HCT116 (cell line): ENCODE data around the gene RHBDF2. TPM values are rescaled to one million over a fixed set of nuclear protein-coding genes. Genes with fewer than 3 reads are reported as not detected.

Experiments
- ATAC-seq: fragments of 200-7000 bp; cut with Tn5 transposase; 2 replicates; pipeline ENCODE4 v1.9.1; 2020; ENCODE audit warnings: mild to moderate bottlenecking, moderate library complexity
- BruUV-seq: library from RNA; stranded (reverse); fragments of 400-500 nt; replicated peaks from 2 replicates; lab custom pipeline; 2021; lab: Mats Ljungman, UMichigan
- CTCF ChIA-PET: fragments of 300-600 bp; sonication (Branson Sonifier 250); formaldehyde crosslinking; loops from one replicate; lab custom pipeline; 2021; ENCODE audit warnings: antibody characterized with exemption; lab: Charles Lee
- POLR2A ChIA-PET: fragments of 300-600, 350-600 bp; sonication (Branson Sonifier 250); formaldehyde crosslinking; loops from one replicate; lab custom pipeline; 2021; ENCODE audit warnings: antibody characterized with exemption; lab: Charles Lee
- RAD21 ChIA-PET, 2 experiments: fragments of 300-600 bp; sonication (Branson Sonifier 250); formaldehyde crosslinking; loops; one replicate each; lab custom pipeline; 2023; ENCODE audit warnings: low total read pairs in 2 of 2; ENCODE audit not compliant: uncharacterized antibody in 2 of 2, unreplicated experiment in 2 of 2, low non-redundant PET in 1 of 2; lab: Charles Lee
- DNase-seq: peaks from one replicate; pipeline ENCODE4 v3.0.0-alpha.2; 2010; ENCODE audit warnings: low read depth, low spot score
- H2AFZ ChIP-seq: fragments of 200-600 bp; shearing (Covaris generic), sonication (generic); 2 replicates; pipeline ENCODE4 v1.6.1; 2017; ENCODE audit warnings: low read depth, mixed run types, mixed read lengths, antibody characterized with exemption, low read length; ENCODE audit not compliant: poor library complexity, severe bottlenecking
- H3K27ac ChIP-seq: 2 replicates; pipeline ENCODE4 v1.5.1; 2012; ENCODE audit warnings: low read depth, low read length
- H3K27me3 ChIP-seq: fragments of 200-600 bp; sonication (generic); 2 replicates; pipeline ENCODE4 v1.6.1; 2016; ENCODE audit warnings: mixed run types, low read length, mixed read lengths; ENCODE audit not compliant: insufficient read depth
- H3K36me3 ChIP-seq, 2 experiments: fragments of 200-500 bp in 1 of 2; fragments of 200-600 bp in 1 of 2; sonication (Bioruptor generic) in 1 of 2; sonication (generic) in 1 of 2; 2 replicates each; pipeline versions ENCODE4 v1.5.1 to v1.6.1; 2014 to 2016; ENCODE audit warnings: low read length in 2 of 2, inconsistent platforms in 1 of 2, mixed read lengths in 1 of 2, mixed run types in 1 of 2; ENCODE audit not compliant: insufficient read depth in 2 of 2, control insufficient read depth in 1 of 2
- H3K4me1 ChIP-seq, 2 experiments: fragments of 200-600 bp in 1 of 2; sonication (generic) in 1 of 2; 2 replicates each; pipeline versions ENCODE4 v1.5.1 to v1.6.1; 2012 to 2017; ENCODE audit warnings: low read length in 2 of 2, inconsistent platforms in 1 of 2, mild to moderate bottlenecking in 1 of 2, mixed read lengths in 1 of 2, mixed run types in 1 of 2, moderate library complexity in 1 of 2; ENCODE audit not compliant: insufficient read depth in 2 of 2, control insufficient read depth in 1 of 2
- H3K4me2 ChIP-seq: fragments of 200-600 bp; sonication (generic); 2 replicates; pipeline ENCODE4 v1.6.1; 2017; ENCODE audit warnings: mixed run types, low read length, mixed read lengths
- H3K4me3 ChIP-seq, 2 experiments: fragments of 200-600 bp in 1 of 2; sonication (generic) in 1 of 2; replicated peaks in 1 of 2; 2 replicates each; pipeline ENCODE4 v1.5.1; 2011 to 2016; ENCODE audit warnings: low read length in 2 of 2, control low read depth in 1 of 2, low read depth in 1 of 2, mild to moderate bottlenecking in 1 of 2, mixed read lengths in 1 of 2, mixed run types in 1 of 2
- H3K79me2 ChIP-seq: fragments of 200-600 bp; sonication (generic); 2 replicates; pipeline ENCODE4 v1.6.1; 2017; ENCODE audit warnings: mild to moderate bottlenecking, mixed run types, low read length, moderate library complexity, mixed read lengths; ENCODE audit not compliant: insufficient read depth
- H3K9ac ChIP-seq: fragments of 200-600 bp; sonication (generic); 2 replicates; pipeline ENCODE4 v1.6.1; 2016; ENCODE audit warnings: low read length, mixed read lengths
- H3K9me2 ChIP-seq: fragments of 200-600 bp; sonication (generic), shearing (Covaris generic); 2 replicates; pipeline ENCODE4 v1.6.1; 2017; ENCODE audit warnings: mixed run types, mild to moderate bottlenecking, moderate library complexity; ENCODE audit not compliant: insufficient read depth
- H3K9me3 ChIP-seq, 2 experiments: fragments of 200-500 bp in 1 of 2; fragments of 200-600 bp in 1 of 2; sonication (Bioruptor generic) in 1 of 2; sonication (generic) in 1 of 2; 2 replicates each; pipeline ENCODE4 v1.6.1; 2014 to 2017; ENCODE audit warnings: low read length in 2 of 2, mixed read lengths in 2 of 2, inconsistent platforms in 1 of 2, low read depth in 1 of 2, mild to moderate bottlenecking in 1 of 2, mixed run types in 1 of 2, moderate library complexity in 1 of 2; ENCODE audit not compliant: control insufficient read depth in 1 of 2, insufficient read depth in 1 of 2
- H4K20me1 ChIP-seq: fragments of 200-600 bp; sonication (generic), shearing (Covaris generic); 2 replicates; pipeline ENCODE4 v1.6.1; 2017; ENCODE audit warnings: mixed run types, mild to moderate bottlenecking, moderate library complexity; ENCODE audit not compliant: insufficient read depth
- CBX3 ChIP-seq: IDR thresholded peaks from 2 replicates; pipeline ENCODE4 v1.6.1; 2012; ENCODE audit warnings: low read depth
- EGR1 ChIP-seq: IDR thresholded peaks from 2 replicates; pipeline ENCODE4 v1.6.1; 2012; ENCODE audit warnings: low read depth
- ELF1 ChIP-seq: IDR thresholded peaks from 2 replicates; pipeline ENCODE4 v1.6.1; 2012; ENCODE audit warnings: low read depth, borderline replicate concordance
- EZH2phosphoT487 ChIP-seq: fragments of 200-600 bp; IDR thresholded peaks from 2 replicates; pipeline ENCODE4 v1.6.1; 2018; ENCODE audit warnings: antibody characterized with exemption, borderline replicate concordance
- FOSL1 ChIP-seq: IDR thresholded peaks from 2 replicates; pipeline ENCODE4 v1.6.1; 2012; ENCODE audit warnings: low read depth
- JUND ChIP-seq: IDR thresholded peaks from 2 replicates; pipeline ENCODE4 v1.6.1; 2012
- POLR2A ChIP-seq: IDR thresholded peaks from 2 replicates; pipeline ENCODE4 v1.7.0; 2011; ENCODE audit warnings: borderline replicate concordance; ENCODE audit not compliant: insufficient read depth, insufficient read length; ENCODE audit errors: extremely low read depth
- POLR2AphosphoS5 ChIP-seq: IDR thresholded peaks from 2 replicates; pipeline ENCODE4 v1.6.1; 2011; ENCODE audit warnings: mild to moderate bottlenecking, low read depth, low read length, moderate library complexity
- RAD21 ChIP-seq: IDR thresholded peaks from 2 replicates; pipeline ENCODE4 v1.6.1; 2012; ENCODE audit warnings: low read depth, mild to moderate bottlenecking
- SIN3A ChIP-seq: IDR thresholded peaks from 2 replicates; pipeline ENCODE4 v1.6.1; 2012; ENCODE audit warnings: low read depth
- ZFX ChIP-seq: fragments of 450-650 bp; IDR thresholded peaks from 2 replicates; pipeline ENCODE4 v1.6.1; 2017
- ZNF274 ChIP-seq: fragments of 200-500 bp; sonication (Bioruptor generic); IDR thresholded peaks from 2 replicates; pipeline ENCODE4 v1.6.1; 2014; ENCODE audit warnings: mild to moderate bottlenecking, low read depth, low read length, inconsistent platforms
- intact Hi-C: fragments of 100-400 bp; cut with micrococcal nuclease; formaldehyde crosslinking; loops from 2 replicates; pipeline ENCODE4 v1.10.0; 2022
- total RNA-seq: library from RNA; stranded (reverse); gene quantifications from one replicate; pipeline ENCODE4 v1.2.1, GENCODE V29; 2021; ENCODE audit not compliant: unreplicated experiment
- TF ChIP-seq, protein P1 (sequence below), 3 experiments: fragments of 200-600 bp in 1 of 3; sonication (generic) in 1 of 3; IDR thresholded peaks in 2 of 3; conservative IDR thresholded peaks in 1 of 3; 2 replicates each; pipeline ENCODE4 v1.5.1; 2012 to 2017; ENCODE audit warnings: low read depth in 2 of 3, low read length in 2 of 3, antibody characterized with exemption in 1 of 3, borderline replicate concordance in 1 of 3, control low read depth in 1 of 3, mild to moderate bottlenecking in 1 of 3, mixed read lengths in 1 of 3, mixed run types in 1 of 3, moderate library complexity in 1 of 3; ENCODE audit not compliant: insufficient read depth in 1 of 3
- TF ChIP-seq, protein P2 (sequence below): IDR thresholded peaks from 2 replicates; pipeline ENCODE4 v1.6.1; 2012

The RHBDF2 gene
- total RNA-seq, 1 experiment from 2014 or later = 61.1 TPM

DNA sequence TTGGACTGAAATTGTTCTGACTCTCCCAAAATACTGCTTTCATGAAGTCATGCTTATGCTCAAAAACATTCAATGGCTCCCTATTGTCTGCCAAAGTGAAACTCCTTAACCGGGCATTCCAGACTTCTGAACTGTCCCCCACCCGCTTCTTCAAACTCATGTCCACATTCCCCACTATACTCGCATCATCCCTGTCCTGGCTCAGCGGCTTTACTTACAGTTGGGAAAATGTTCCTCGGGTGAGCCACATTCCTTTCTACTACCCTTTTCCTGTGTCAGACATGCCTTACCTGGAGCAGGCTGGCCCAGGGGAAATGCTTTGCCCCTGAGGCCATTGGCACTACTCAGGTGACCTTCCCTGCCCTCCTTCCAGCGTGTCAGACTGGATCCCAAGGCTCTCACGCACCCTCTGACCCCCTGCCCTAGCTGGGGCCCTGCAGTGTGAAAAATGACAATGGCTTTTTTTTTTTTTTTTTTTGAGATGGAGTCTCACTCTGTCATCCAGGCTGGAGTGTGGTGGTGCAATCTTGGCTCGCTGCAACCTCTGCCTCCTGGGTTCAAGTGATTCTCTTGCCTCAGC lies 30.9 kb upstream of the RHBDF2 start:
- H3K27ac ChIP-seq = no peak overlapping the region
- POLR2A ChIA-PET = interaction anchor here (0.7 to 1.9 kb wide), 2 partner anchors 25 to 138 kb away, joined by 5 to 6 read pairs; no protein-coding TSS in a partner anchor
- no peak overlapping the region for H3K9ac ChIP-seq
- DNase-seq (no peak), ATAC-seq (no peak)
- no peak overlapping the region for H3K4me2 ChIP-seq
- H4K20me1 ChIP-seq = no peaks in the 10 kb centered on the region
- H3K79me2 ChIP-seq = no peaks in the 10 kb centered on the region
- no peak overlapping the region for H2AFZ ChIP-seq
- RAD21 ChIA-PET = no interaction called here
- no TSS peak for BruUV-seq
- H3K27me3 ChIP-seq = no peaks in the 10 kb centered on the region
- H3K36me3 ChIP-seq = no peaks in the 10 kb centered on the region
- no peaks in the 10 kb centered on the region for H3K9me2 ChIP-seq
- H3K4me1 ChIP-seq = peaks cover 10 to 21% of the 10 kb centered on the region in 2 experiments; a peak in 3 of 4 replicates
- intact Hi-C loops = no loop called here
- no peaks in the 10 kb centered on the region for H3K9me3 ChIP-seq
- TF ChIP-seq, protein P1, sequence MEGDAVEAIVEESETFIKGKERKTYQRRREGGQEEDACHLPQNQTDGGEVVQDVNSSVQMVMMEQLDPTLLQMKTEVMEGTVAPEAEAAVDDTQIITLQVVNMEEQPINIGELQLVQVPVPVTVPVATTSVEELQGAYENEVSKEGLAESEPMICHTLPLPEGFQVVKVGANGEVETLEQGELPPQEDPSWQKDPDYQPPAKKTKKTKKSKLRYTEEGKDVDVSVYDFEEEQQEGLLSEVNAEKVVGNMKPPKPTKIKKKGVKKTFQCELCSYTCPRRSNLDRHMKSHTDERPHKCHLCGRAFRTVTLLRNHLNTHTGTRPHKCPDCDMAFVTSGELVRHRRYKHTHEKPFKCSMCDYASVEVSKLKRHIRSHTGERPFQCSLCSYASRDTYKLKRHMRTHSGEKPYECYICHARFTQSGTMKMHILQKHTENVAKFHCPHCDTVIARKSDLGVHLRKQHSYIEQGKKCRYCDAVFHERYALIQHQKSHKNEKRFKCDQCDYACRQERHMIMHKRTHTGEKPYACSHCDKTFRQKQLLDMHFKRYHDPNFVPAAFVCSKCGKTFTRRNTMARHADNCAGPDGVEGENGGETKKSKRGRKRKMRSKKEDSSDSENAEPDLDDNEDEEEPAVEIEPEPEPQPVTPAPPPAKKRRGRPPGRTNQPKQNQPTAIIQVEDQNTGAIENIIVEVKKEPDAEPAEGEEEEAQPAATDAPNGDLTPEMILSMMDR (IDR thresholded peaks at IDR 0.05 in 2 of 3, conservative IDR thresholded peaks at IDR 0.05 in 1 of 3; ENCODE audit: borderline replicate concordance in 1 of 3, insufficient read depth in 1 of 3, low read depth in 2 of 3, low read length in 2 of 3) = no peak
- TF ChIP-seq SIN3A (no peak), ZFX (no peak), POLR2A (no peak), RAD21 (no peak), JUND (no peak), ZNF274 (no peak), EGR1 (no peak), POLR2AphosphoS5 (no peak), FOSL1 (no peak), EZH2phosphoT487 (no peak), CBX3 (no peak), ELF1 (no peak)
- TF ChIP-seq, protein P2, sequence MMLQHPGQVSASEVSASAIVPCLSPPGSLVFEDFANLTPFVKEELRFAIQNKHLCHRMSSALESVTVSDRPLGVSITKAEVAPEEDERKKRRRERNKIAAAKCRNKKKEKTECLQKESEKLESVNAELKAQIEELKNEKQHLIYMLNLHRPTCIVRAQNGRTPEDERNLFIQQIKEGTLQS = no peak
- no peak overlapping the region for H3K4me3 ChIP-seq
- CTCF ChIA-PET = no interaction called here
